ENCODE data around the gene MYT1.

DNA sequence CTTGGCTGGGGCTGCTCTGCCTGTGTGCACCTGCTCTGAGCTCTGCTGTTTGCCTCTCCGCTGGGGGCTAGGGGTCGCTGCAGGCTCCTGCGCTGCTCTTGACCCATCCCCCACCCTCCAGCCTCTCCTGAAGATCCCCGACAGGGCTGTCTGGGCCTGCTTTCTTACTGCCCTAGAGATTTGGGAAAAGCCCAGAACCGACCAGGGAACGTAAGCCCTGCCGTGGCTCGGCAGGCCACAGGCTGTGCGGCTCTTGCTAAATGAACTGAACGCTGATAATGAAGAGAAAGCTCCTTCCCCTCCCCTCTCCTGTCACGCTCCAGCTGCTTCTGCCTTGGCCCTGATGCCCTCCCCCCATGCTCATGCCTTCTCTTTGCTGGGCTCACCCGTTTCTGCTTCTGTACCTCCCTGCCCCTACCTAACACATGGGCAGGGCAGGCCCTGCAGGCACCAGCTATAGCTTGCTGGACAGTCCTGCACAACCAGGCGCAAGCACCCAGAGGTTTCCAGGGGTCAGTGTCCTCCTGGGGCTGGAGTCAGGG, 59.3 kb downstream of the MYT1 start:
- no peak for TF ChIP-seq EZH2 (IDR thresholded peaks at IDR 0.05; ENCODE audit: low read depth)
- TF ChIP-seq, protein P1, sequence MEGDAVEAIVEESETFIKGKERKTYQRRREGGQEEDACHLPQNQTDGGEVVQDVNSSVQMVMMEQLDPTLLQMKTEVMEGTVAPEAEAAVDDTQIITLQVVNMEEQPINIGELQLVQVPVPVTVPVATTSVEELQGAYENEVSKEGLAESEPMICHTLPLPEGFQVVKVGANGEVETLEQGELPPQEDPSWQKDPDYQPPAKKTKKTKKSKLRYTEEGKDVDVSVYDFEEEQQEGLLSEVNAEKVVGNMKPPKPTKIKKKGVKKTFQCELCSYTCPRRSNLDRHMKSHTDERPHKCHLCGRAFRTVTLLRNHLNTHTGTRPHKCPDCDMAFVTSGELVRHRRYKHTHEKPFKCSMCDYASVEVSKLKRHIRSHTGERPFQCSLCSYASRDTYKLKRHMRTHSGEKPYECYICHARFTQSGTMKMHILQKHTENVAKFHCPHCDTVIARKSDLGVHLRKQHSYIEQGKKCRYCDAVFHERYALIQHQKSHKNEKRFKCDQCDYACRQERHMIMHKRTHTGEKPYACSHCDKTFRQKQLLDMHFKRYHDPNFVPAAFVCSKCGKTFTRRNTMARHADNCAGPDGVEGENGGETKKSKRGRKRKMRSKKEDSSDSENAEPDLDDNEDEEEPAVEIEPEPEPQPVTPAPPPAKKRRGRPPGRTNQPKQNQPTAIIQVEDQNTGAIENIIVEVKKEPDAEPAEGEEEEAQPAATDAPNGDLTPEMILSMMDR (conservative IDR thresholded peaks at IDR 0.05), result no peak

Data from PC-9 (cell line).